ENCODE measurements around the gene ATP6AP1.

Gene ATP6AP1

DNA sequence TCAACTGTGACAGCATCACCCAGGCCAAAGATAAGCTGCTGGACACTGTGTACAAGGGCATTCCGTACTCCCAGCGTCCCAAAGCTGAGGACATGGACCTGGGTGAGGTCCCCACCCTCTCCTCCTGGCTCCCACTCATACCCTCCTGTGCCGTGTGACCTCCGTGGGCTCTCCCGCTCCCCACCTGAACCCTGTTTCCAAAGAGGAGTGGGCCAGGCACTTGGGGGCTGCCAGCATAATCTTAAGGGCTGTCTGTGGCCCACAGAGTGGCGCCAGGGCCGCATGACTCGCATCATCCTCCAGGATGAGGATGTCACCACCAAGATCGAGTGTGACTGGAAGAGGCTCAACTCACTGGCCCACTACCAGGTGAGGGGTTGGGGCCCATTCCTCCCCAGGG lies 40.6 kb downstream of the ATP6AP1 start:
- Histone ChIP-seq H3K27ac (no peak overlapping the region), H3K4me3 (ENCODE audit: low read depth, low read length) (no peak overlapping the region), H3K36me3 (ENCODE audit: control insufficient read depth, insufficient read depth, low read length) (no peaks in the 10 kb centered on the region), H3K9ac (no peak overlapping the region), H2AFZ (no peak overlapping the region), H3K27me3 (ENCODE audit: control insufficient read depth, insufficient read depth, low read length) (no peaks in the 10 kb centered on the region), H3K4me1 (no peaks in the 10 kb centered on the region), H3K9me3 (ENCODE audit: control insufficient read depth, low read length) (no peaks in the 10 kb centered on the region), H3K4me2 (ENCODE audit: low read length) (no peak overlapping the region), H3K79me2 (no peaks in the 10 kb centered on the region)
- TF ChIP-seq, protein P1, sequence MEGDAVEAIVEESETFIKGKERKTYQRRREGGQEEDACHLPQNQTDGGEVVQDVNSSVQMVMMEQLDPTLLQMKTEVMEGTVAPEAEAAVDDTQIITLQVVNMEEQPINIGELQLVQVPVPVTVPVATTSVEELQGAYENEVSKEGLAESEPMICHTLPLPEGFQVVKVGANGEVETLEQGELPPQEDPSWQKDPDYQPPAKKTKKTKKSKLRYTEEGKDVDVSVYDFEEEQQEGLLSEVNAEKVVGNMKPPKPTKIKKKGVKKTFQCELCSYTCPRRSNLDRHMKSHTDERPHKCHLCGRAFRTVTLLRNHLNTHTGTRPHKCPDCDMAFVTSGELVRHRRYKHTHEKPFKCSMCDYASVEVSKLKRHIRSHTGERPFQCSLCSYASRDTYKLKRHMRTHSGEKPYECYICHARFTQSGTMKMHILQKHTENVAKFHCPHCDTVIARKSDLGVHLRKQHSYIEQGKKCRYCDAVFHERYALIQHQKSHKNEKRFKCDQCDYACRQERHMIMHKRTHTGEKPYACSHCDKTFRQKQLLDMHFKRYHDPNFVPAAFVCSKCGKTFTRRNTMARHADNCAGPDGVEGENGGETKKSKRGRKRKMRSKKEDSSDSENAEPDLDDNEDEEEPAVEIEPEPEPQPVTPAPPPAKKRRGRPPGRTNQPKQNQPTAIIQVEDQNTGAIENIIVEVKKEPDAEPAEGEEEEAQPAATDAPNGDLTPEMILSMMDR (IDR thresholded peaks at IDR 0.05) = no peak

DNA sequence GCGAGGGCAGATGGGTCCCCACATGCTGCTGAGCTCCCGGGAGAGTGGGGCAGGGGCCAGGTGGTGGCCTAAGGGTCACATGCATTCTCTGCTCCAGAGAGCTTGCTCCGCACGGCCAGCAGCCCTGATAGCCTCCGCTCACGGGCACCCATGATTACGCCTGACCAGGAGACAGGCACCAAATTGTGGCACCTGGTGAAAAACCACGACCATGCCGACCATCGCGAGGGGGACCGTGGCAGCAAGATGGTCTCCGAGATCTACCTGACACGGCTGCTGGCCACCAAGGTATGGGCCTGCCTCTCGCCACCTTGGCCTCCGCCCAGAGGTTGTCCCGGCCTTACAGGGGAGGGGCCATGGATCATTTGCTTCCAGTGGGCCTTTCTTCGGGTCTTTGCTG lies 41.4 kb downstream of the ATP6AP1 start:
- Histone ChIP-seq H3K27me3 (ENCODE audit: control insufficient read depth, insufficient read depth, low read length) (no peaks in the 10 kb centered on the region), H3K9me3 (ENCODE audit: control insufficient read depth, low read length) (no peaks in the 10 kb centered on the region), H3K9ac (no peak overlapping the region), H3K4me3 (ENCODE audit: low read depth, low read length) (no peak overlapping the region), H3K4me2 (ENCODE audit: low read length) (no peak overlapping the region), H3K79me2 (no peaks in the 10 kb centered on the region), H3K36me3 (ENCODE audit: control insufficient read depth, insufficient read depth, low read length) (no peaks in the 10 kb centered on the region), H2AFZ (no peak overlapping the region), H3K4me1 (no peaks in the 10 kb centered on the region), H3K27ac (no peak overlapping the region)
- TF ChIP-seq, protein P1 (IDR thresholded peaks at IDR 0.05) = no peak

DNA sequence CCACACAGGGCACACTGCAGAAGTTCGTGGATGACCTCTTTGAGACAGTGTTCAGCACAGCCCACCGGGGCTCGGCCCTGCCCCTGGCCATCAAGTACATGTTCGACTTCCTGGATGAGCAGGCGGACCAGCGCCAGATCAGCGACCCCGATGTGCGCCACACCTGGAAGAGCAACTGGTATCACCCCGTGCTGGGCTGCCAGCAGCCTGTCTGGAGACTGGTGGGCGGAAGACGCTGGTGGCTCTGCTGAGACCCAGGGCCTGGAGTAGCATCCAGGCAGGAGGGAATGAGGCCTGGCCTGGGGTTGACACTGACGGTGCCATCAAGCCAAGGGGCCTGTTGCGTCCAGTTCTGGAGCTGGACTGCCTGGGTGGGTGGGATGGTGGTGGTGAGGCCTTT lies 42.0 kb downstream of the ATP6AP1 start:
- H3K4me2 ChIP-seq (ENCODE audit: low read length) = no peak overlapping the region
- H3K27ac ChIP-seq = no peak overlapping the region
- no peak overlapping the region for H3K4me3 ChIP-seq (ENCODE audit: low read depth, low read length)
- TF ChIP-seq, protein P1 (IDR thresholded peaks at IDR 0.05) = no peak
- H3K9ac ChIP-seq = no peak overlapping the region
- no peaks in the 10 kb centered on the region for H3K4me1 ChIP-seq
- H3K36me3 ChIP-seq (ENCODE audit: control insufficient read depth, insufficient read depth, low read length) = no peaks in the 10 kb centered on the region
- no peaks in the 10 kb centered on the region for H3K9me3 ChIP-seq (ENCODE audit: control insufficient read depth, low read length)
- H3K27me3 ChIP-seq (ENCODE audit: control insufficient read depth, insufficient read depth, low read length) = no peaks in the 10 kb centered on the region
- no peaks in the 10 kb centered on the region for H3K79me2 ChIP-seq
- H2AFZ ChIP-seq = no peak overlapping the region

DNA sequence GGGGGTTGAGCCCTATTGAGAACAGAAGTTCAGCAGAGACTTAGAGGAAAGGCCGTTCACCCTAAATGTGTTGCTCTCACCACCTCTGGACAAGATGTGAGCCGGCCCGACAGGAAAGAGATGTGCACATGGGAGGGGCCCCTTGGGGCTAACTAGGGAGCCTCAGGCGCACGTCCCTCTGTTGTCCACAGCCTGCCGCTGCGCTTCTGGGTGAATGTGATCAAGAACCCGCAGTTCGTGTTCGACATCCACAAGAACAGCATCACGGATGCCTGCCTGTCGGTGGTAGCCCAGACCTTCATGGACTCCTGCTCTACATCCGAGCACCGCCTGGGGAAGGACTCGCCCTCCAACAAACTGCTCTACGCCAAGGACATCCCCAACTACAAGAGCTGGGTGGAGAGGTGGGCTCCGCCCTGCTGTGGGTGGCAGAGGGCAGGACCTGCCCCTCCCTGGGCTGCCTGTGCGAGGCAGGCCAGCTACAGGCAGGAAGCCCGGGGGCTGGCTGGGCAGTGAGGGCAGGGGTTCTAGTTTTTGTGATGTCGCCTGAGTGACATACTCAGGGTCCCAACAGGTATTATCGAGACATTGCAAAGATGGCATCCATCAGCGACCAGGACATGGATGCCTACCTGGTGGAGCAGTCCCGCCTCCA lies 42.6 kb downstream of the ATP6AP1 start:
- Histone ChIP-seq H3K79me2 (no peaks in the 10 kb centered on the region), H3K27me3 (ENCODE audit: control insufficient read depth, insufficient read depth, low read length) (no peaks in the 10 kb centered on the region), H3K9me3 (ENCODE audit: control insufficient read depth, low read length) (no peaks in the 10 kb centered on the region), H3K36me3 (ENCODE audit: control insufficient read depth, insufficient read depth, low read length) (no peaks in the 10 kb centered on the region), H3K4me2 (ENCODE audit: low read length) (no peak overlapping the region), H3K27ac (no peak overlapping the region), H3K4me1 (no peaks in the 10 kb centered on the region), H2AFZ (no peak overlapping the region), H3K9ac (no peak overlapping the region), H3K4me3 (ENCODE audit: low read depth, low read length) (no peak overlapping the region)
- TF ChIP-seq, protein P1 (IDR thresholded peaks at IDR 0.05) = no peak
